ENCODE results near the gene P3H3.

The P3H3 gene

GRCh38 chr12:6838854-6839253 is 10.6 kb downstream of the P3H3 start:
- TF ChIP-seq CTCF (IDR thresholded peaks at IDR 0.05; ENCODE audit: insufficient read depth, low read depth, low read length, missing control alignments): no peak
- H3K4me3 ChIP-seq (ENCODE audit: low read length): no peak overlapping the region
- DNase-seq (ENCODE audit: low read depth): no peak

DNA sequence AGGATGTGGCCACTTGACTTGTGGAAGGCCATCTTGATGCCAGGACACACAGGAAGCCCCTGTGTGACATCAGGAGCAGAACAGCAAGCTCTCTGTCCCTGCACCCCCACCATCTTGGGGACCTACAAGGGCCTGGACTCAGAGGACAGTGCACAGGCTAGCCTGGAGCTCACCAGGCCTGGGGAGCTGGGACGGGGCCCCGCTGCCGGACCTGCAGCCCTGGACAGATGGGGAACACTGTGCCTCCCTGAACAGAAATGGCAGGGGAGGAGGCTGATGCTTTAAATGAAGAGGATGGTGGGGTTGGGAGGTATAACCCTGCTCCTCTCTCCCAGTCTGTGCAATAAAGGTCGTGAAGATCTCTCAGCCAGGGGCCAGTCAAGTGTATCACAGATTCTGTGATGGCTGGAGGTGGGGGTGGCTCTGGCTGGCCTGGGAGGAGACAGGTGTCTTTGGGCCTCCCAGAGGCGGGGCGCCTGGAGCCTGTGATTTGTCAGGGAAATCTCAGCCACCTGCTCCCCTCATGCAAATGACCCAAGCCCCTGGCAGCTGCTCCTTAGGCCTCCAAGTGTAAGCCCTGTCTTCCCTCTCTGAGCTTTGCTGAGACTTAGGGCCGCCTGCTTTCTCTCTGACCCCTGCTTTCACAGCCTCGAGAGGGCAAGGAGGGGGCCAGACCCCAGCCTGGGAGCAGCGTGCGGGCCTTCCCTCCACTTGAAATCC is 11.4 kb downstream of the P3H3 start:
- no peak for TF ChIP-seq CTCF (IDR thresholded peaks at IDR 0.05; ENCODE audit: insufficient read depth, low read depth, low read length, missing control alignments)
- H3K4me3 ChIP-seq (ENCODE audit: low read length): no peak overlapping the region
- no peak for DNase-seq (ENCODE audit: low read depth)

- H3K4me3 ChIP-seq (ENCODE audit: low read length): no peak overlapping the region
- TF ChIP-seq CTCF (IDR thresholded peaks at IDR 0.05; ENCODE audit: insufficient read depth, low read depth, low read length, missing control alignments): no peak
- DNase-seq (ENCODE audit: low read depth): no peak
Measured at GRCh38 chr12:6840330-6840729, 12.1 kb downstream of the P3H3 start.

DNA sequence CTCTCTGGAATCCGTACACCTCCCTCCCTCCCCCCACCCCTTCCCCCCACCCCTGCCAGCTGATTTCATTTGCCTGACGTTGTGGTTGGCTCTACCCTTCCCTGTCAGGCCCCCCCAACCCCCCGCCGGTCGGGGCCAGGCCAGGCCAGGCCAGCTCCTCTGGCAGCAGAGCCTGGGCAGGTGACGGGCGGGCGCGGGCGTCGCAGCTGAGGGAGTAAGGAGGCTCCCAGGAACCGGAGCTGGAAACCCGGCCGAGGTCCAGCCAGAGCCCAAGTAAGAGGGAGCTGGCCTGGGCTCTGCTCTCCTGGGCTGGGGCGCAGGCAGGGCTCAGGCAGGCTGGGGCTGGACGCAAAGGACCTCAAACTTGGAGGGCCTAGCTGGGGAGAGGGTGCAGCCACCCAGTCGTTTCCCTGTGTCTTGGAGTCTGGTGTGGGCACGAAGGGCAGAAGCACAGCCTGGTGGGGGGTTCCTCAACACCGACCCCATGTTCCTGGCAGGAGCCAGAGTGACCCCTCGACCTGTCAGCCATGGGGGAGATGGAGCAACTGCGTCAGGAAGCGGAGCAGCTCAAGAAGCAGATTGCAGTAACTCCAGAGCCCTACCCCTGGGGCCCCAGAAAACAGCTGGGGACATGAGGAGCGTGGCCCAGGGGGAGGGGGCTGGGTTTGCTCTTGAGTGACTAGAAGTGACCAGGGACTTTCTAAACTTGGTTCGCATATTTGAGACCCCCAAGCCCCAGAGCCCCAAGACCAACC is 12.7 kb downstream of the P3H3 start, which contains the start of gene GNB3:
Gene GNB3 (plus strand): TSS at position 165 of the 755 bp plus-strand sequence. CDS start 363 bp downstream, at position 528.
- no peak for DNase-seq (ENCODE audit: low read depth)
- no peak for TF ChIP-seq CTCF (IDR thresholded peaks at IDR 0.05; ENCODE audit: insufficient read depth, low read depth, low read length, missing control alignments)
- H3K4me3 ChIP-seq (ENCODE audit: low read length): no peak within 1 kb of the TSS

GRCh38 chr12:6842075-6842474 is 13.9 kb downstream of the P3H3 start:
- no peak for TF ChIP-seq CTCF (IDR thresholded peaks at IDR 0.05; ENCODE audit: insufficient read depth, low read depth, low read length, missing control alignments)
- no peak for DNase-seq (ENCODE audit: low read depth)

GRCh38 chr12:6843118-6843902 is 15.1 kb downstream of the P3H3 start:
- DNase-seq (ENCODE audit: low read depth): no peak
- H3K4me3 ChIP-seq (ENCODE audit: low read length): no peak overlapping the region
- TF ChIP-seq CTCF (IDR thresholded peaks at IDR 0.05; ENCODE audit: insufficient read depth, low read depth, low read length, missing control alignments): no peak

More at GRCh38 chr12:6842075-6842474, 13.9 kb downstream of the P3H3 start:
- H3K4me3 ChIP-seq (ENCODE audit: low read length): no peak overlapping the region
